SK-N-SH (cell line): Measurements from ENCODE around the gene HSD11B1L. TPM values are rescaled to one million over a fixed set of nuclear protein-coding genes. Genes with fewer than 3 reads are reported as not detected.

ENCODE experiments used
- CTCF ChIA-PET: fragments of 300-600, 350-600 bp; formaldehyde crosslinking; extraction: SDS; loops from one replicate; lab custom pipeline; 2021; lab: Yijun Ruan, JAX
- POLR2A ChIA-PET: fragments of 350-600 bp; sonication (Branson Sonifier 250); formaldehyde crosslinking; extraction: SDS; loops from one replicate; lab custom pipeline; 2020; ENCODE audit warnings: antibody characterized with exemption, inconsistent platforms; lab: Yijun Ruan, JAX
- DNase-seq: peaks from one replicate; pipeline ENCODE4 v3.0.0; 2012
- H2AFZ ChIP-seq: fragments of 200-600 bp; sonication (generic); 2 replicates; pipeline ENCODE4 v1.8.1; 2016; ENCODE audit warnings: antibody characterized with exemption, mild to moderate bottlenecking, low read depth
- H3F3A ChIP-seq: fragments of 200-600 bp; sonication (generic); replicated peaks from 2 replicates; pipeline ENCODE3; 2016; ENCODE audit warnings: antibody characterized with exemption, mild to moderate bottlenecking; ENCODE audit not compliant: insufficient read depth
- H3K27ac ChIP-seq, 2 experiments: fragments of 200-500 bp in 1 of 2; fragments of 200-600 bp in 1 of 2; sonication (Bioruptor generic) in 1 of 2; sonication (generic), shearing (Covaris generic) in 1 of 2; 2 replicates each; pipeline versions ENCODE4 v1.5.1 to v1.6.1; 2014 to 2016; ENCODE audit warnings: low read depth in 2 of 2, inconsistent platforms in 1 of 2, low read length in 1 of 2, mild to moderate bottlenecking in 1 of 2, mixed read lengths in 1 of 2
- H3K27me3 ChIP-seq: fragments of 200-600 bp; sonication (generic), shearing (Covaris generic); 2 replicates; pipeline ENCODE4 v1.6.1; 2016; ENCODE audit warnings: mixed run types; ENCODE audit not compliant: insufficient read depth
- H3K36me3 ChIP-seq, 2 experiments: fragments of 200-500 bp in 1 of 2; fragments of 200-600 bp in 1 of 2; sonication (Bioruptor generic) in 1 of 2; sonication (generic) in 1 of 2; replicated peaks in 1 of 2; 2 replicates each; pipeline versions ENCODE3 to v1.5.1; 2014 to 2016; ENCODE audit warnings: low read length in 1 of 2, mild to moderate bottlenecking in 1 of 2; ENCODE audit not compliant: insufficient read depth in 2 of 2, control insufficient read depth in 1 of 2
- H3K4me1 ChIP-seq, 2 experiments: fragments of 200-500 bp in 1 of 2; fragments of 200-600 bp in 1 of 2; sonication (Bioruptor generic) in 1 of 2; sonication (generic), shearing (Covaris generic) in 1 of 2; 2 replicates each; pipeline versions ENCODE4 v1.5.1 to v1.6.1; 2014 to 2016; ENCODE audit warnings: low read depth in 1 of 2, low read length in 1 of 2, mixed run types in 1 of 2; ENCODE audit not compliant: insufficient read depth in 2 of 2, control insufficient read depth in 1 of 2
- H3K4me2 ChIP-seq: fragments of 200-600 bp; sonication (generic), shearing (Covaris generic); 2 replicates; pipeline ENCODE4 v1.6.1; 2017; ENCODE audit warnings: mixed run types
- H3K4me3 ChIP-seq, 2 experiments: fragments of 200-500 bp in 1 of 2; fragments of 200-600 bp in 1 of 2; sonication (Bioruptor generic) in 1 of 2; sonication (generic), shearing (Covaris generic) in 1 of 2; 2 replicates each; pipeline versions ENCODE4 v1.5.1 to v1.8.1; 2014 to 2016; ENCODE audit warnings: low read depth in 2 of 2, inconsistent platforms in 1 of 2, low read length in 1 of 2, mild to moderate bottlenecking in 1 of 2, mixed read lengths in 1 of 2, moderate library complexity in 1 of 2
- H3K79me2 ChIP-seq: fragments of 200-600 bp; sonication (generic); 2 replicates; pipeline ENCODE4 v1.8.1; 2017; ENCODE audit warnings: mild to moderate bottlenecking; ENCODE audit not compliant: insufficient read depth
- H3K9ac ChIP-seq: fragments of 200-600 bp; sonication (generic); 2 replicates; pipeline ENCODE4 v1.6.1; 2017; ENCODE audit warnings: mixed run types
- H3K9me2 ChIP-seq: fragments of 200-600 bp; sonication (generic); 2 replicates; pipeline ENCODE4 v1.6.1; 2017; ENCODE audit warnings: mixed run types
- H3K9me3 ChIP-seq: fragments of 200-600 bp; sonication (generic); 2 replicates; pipeline ENCODE4 v1.6.1; 2017; ENCODE audit warnings: mixed run types, mild to moderate bottlenecking, moderate library complexity
- H4K20me1 ChIP-seq: fragments of 200-600 bp; sonication (generic); 2 replicates; pipeline ENCODE4 v1.6.1; 2017; ENCODE audit warnings: mild to moderate bottlenecking, mixed run types; ENCODE audit not compliant: insufficient read depth
- CHD2 ChIP-seq: fragments of 150-350 bp; IDR thresholded peaks from 2 replicates; pipeline ENCODE4 v1.6.1; 2018; ENCODE audit warnings: low read length; ENCODE audit not compliant: partially characterized antibody
- ELF1 ChIP-seq: IDR thresholded peaks from 2 replicates; pipeline ENCODE4 v1.4.0; 2012
- EP300 ChIP-seq, 2 experiments: IDR thresholded peaks; 2 replicates each; pipeline versions ENCODE4 v1.4.0 to v1.6.1; 2012; ENCODE audit warnings: borderline replicate concordance in 1 of 2, low read depth in 1 of 2, low read length in 1 of 2
- EZH2phosphoT487 ChIP-seq: fragments of 200-600 bp; sonication (generic); IDR thresholded peaks from 2 replicates; pipeline ENCODE4 v1.6.1; 2017; ENCODE audit warnings: low read depth, mixed run types, mild to moderate bottlenecking, antibody characterized with exemption, moderate library complexity, borderline replicate concordance
- FOSL2 ChIP-seq: IDR thresholded peaks from 2 replicates; pipeline ENCODE4 v1.4.0; 2012; ENCODE audit warnings: low read depth, mild to moderate bottlenecking, moderate library complexity, borderline replicate concordance
- FOXJ3 ChIP-seq: sonication (generic); formaldehyde crosslinking; IDR thresholded peaks from 2 replicates; pipeline ENCODE4 v1.5.1; 2020; ENCODE audit warnings: mild to moderate bottlenecking, missing genetic modification reagents
- FOXM1 ChIP-seq: IDR thresholded peaks from 2 replicates; pipeline ENCODE4 v1.4.0; 2012; ENCODE audit warnings: low read depth, mild to moderate bottlenecking
- GABPA ChIP-seq: IDR thresholded peaks from 2 replicates; pipeline ENCODE4 v1.4.0; 2012; ENCODE audit warnings: low read depth, mild to moderate bottlenecking
- GATA2 ChIP-seq: sonication (generic); formaldehyde crosslinking; IDR thresholded peaks from 2 replicates; pipeline ENCODE4 v1.5.0; 2020; ENCODE audit warnings: mild to moderate bottlenecking, missing genetic modification reagents
- MEF2A ChIP-seq: IDR thresholded peaks from 2 replicates; pipeline ENCODE4 v1.4.0; 2012; ENCODE audit warnings: low read depth, borderline replicate concordance
- MXI1 ChIP-seq: IDR thresholded peaks from 2 replicates; pipeline ENCODE4 v1.6.1; 2012; ENCODE audit warnings: mild to moderate bottlenecking, low read depth, low read length, improper control_type of control experiment
- NFIC ChIP-seq: IDR thresholded peaks from 2 replicates; pipeline ENCODE4 v1.4.0; 2012; ENCODE audit warnings: borderline replicate concordance
- NRF1 ChIP-seq: IDR thresholded peaks from 2 replicates; pipeline ENCODE4 v1.6.1; 2012; ENCODE audit warnings: low read depth, mild to moderate bottlenecking, low read length
- POLR2AphosphoS5 ChIP-seq: IDR thresholded peaks from 2 replicates; pipeline ENCODE4 v1.6.1; 2012; ENCODE audit warnings: low read depth, low read length
- RCOR1 ChIP-seq: fragments of 150-350 bp; IDR thresholded peaks from 2 replicates; pipeline ENCODE4 v1.6.1; 2017; ENCODE audit warnings: antibody characterized with exemption, low read length
- RFX5 ChIP-seq: IDR thresholded peaks from 2 replicates; pipeline ENCODE4 v1.6.1; 2012; ENCODE audit warnings: mild to moderate bottlenecking, improper control_type of control experiment, low read length
- RXRA ChIP-seq: IDR thresholded peaks from 2 replicates; pipeline ENCODE4 v1.4.0; 2012; ENCODE audit warnings: low read depth, mild to moderate bottlenecking, borderline replicate concordance
- SIN3A ChIP-seq: IDR thresholded peaks from 2 replicates; pipeline ENCODE4 v1.6.1; 2012; ENCODE audit warnings: low read depth, mild to moderate bottlenecking, low read length, moderate library complexity, borderline replicate concordance
- SMC3 ChIP-seq: IDR thresholded peaks from 2 replicates; pipeline ENCODE4 v1.6.1; 2012; ENCODE audit warnings: low read depth, low read length, improper control_type of control experiment
- TAF1 ChIP-seq: IDR thresholded peaks from 2 replicates; pipeline ENCODE4 v1.6.1; 2012; ENCODE audit warnings: low read depth, mild to moderate bottlenecking, low read length, moderate library complexity, borderline replicate concordance
- TCF12 ChIP-seq: IDR thresholded peaks from 2 replicates; pipeline ENCODE4 v1.4.0; 2012
- YY1 ChIP-seq: IDR thresholded peaks from 2 replicates; pipeline ENCODE4 v1.4.0; 2012; ENCODE audit warnings: low read depth, mild to moderate bottlenecking
- ZBTB33 ChIP-seq: IDR thresholded peaks from 2 replicates; pipeline ENCODE4 v1.4.0; 2012; ENCODE audit warnings: low read depth, borderline replicate concordance
- WGBS: methylation state at CpG from one replicate; pipeline ENCODE4 v1.1.6; 2017; ENCODE audit warnings: low lambda C conversion rate; 5-methylcytosine and 5-hydroxymethylcytosine counted together
- polyA plus RNA-seq, 3 experiments: library from polyadenylated mRNA; depleted of rRNA; stranded (reverse); fragments of >200 nt; gene quantifications; 2 replicates each; pipeline ENCODE4 v1.2.3, GENCODE V29; 2012
- TF ChIP-seq, protein P1 (sequence below): fragments of 150-350 bp; IDR thresholded peaks from 2 replicates; pipeline ENCODE4 v1.6.1; 2017; ENCODE audit warnings: antibody characterized with exemption, low read length, low read depth, borderline replicate concordance
- TF ChIP-seq, protein P2 (sequence below): fragments of 200-600 bp; sonication (generic); IDR thresholded peaks from 2 replicates; pipeline ENCODE4 v1.6.1; 2017; ENCODE audit warnings: antibody characterized with exemption, mild to moderate bottlenecking, moderate library complexity

HSD11B1L gene
- polyA plus RNA-seq (2012; rRNA removed): 52.0 and 53.3 TPM in 2 replicates
- 35.3 and 47.9 TPM in 2 replicates for polyA plus RNA-seq (2012; cell fraction: cytosol; rRNA removed)
- 43.7 and 46.7 TPM in 2 replicates for polyA plus RNA-seq (2012; cell fraction: nucleus; rRNA removed)

DNA sequence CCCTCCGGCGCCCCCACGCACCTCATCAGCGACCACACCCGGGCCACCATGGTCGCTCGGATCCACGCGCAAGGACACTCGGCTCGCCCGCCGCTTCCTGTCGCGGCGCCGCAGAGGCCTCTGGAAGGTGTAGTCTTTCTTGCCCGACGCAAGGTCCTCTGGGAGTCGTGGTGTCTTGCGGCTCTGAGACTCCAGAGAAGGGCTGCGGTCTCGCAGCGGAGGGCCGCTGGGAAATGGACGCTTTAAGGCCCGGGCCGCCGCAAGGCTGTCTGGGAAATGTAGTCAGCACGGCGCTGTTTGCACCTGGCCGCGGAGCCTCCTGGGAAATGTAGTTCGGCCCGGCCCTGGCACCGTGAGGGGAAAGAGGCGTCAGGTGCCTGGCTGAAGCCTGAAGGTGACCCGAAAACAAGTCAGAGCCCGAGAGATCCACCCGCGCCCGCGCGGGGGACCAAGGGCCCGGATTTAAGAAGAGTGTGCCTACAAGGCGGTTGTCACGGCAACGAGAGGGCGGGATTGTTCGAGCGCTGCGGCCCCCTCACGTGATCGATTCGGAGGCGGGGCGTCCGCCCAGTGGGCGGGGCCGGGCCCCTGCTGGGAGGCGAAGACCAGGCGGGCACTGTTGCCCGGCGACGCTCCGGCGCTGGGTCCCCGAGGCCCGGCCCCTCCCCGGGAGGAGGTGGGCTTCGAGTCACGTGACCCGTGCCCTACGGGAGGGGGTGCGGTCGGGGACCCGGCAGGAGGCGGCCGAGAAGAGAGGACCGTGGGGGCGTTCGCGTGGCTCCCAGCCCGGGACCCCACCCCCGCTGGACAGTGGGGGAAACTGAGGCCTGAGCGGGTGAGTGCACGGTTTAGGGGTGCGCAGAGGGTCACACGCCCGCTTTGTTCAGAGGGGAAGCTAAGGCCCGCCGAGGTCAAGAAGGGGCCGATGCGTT lies at the start of gene HSD11B1L, which contains the start of gene MICOS13:
HSD11B1L (plus strand) TSS at position 591 of the 932 bp plus-strand sequence. CDS start 3,806 bp downstream, outside the sequence.
MICOS13 (minus strand) TSS at position 80 of the 932 bp plus-strand sequence; CDS start at position 50, 30 bp downstream.
- peak; percentile 99 for DNase-seq
- peaks cover 4 to 21% of the 10 kb centered on the region in 2 experiments; a peak in 1 of 4 replicates for H3K4me1 ChIP-seq
- H3F3A ChIP-seq: peaks cover 2% of the 10 kb centered on the region
- peak within 1 kb of the TSS; percentile 86; the same call in 1 of the 2 replicates for H2AFZ ChIP-seq
- CTCF ChIA-PET: interaction anchor here (1.4 to 1.6 kb wide), 2 partner anchors 9 kb away, joined by 5 to 7 read pairs; partner anchors contain the start of gene RPL36
- no peaks in the 10 kb centered on the region for H3K9me3 ChIP-seq
- H3K4me2 ChIP-seq: peak within 1 kb of the TSS; percentile 98
- H3K27me3 ChIP-seq: no peaks in the 10 kb centered on the region
- WGBS: 8% methylated on average over 12 of the region's 94 CpGs
- no peaks in the 10 kb centered on the region for H4K20me1 ChIP-seq
- H3K36me3 ChIP-seq: no peaks in the 10 kb centered on the region
- peaks cover 17% of the 10 kb centered on the region for H3K79me2 ChIP-seq
- peak within 1 kb of the TSS; percentile 81 to 85 for H3K4me3 ChIP-seq
- POLR2A ChIA-PET: no interaction called here
- H3K27ac ChIP-seq: peak within 1 kb of the TSS; percentile 74 to 94; a peak in 3 of 4 replicates
- H3K9ac ChIP-seq: peak within 1 kb of the TSS; percentile 89
- H3K9me2 ChIP-seq: no peaks in the 10 kb centered on the region
- TF ChIP-seq FOXM1: no peak
- TF ChIP-seq, protein P1, sequence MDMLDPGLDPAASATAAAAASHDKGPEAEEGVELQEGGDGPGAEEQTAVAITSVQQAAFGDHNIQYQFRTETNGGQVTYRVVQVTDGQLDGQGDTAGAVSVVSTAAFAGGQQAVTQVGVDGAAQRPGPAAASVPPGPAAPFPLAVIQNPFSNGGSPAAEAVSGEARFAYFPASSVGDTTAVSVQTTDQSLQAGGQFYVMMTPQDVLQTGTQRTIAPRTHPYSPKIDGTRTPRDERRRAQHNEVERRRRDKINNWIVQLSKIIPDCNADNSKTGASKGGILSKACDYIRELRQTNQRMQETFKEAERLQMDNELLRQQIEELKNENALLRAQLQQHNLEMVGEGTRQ: peak; percentile 92
- TF ChIP-seq SMC3: no peak
- no peak for TF ChIP-seq RCOR1
- peak; percentile 16; the same call in 1 of the 2 replicates for TF ChIP-seq SIN3A
- peak; percentile 35; the same call in 1 of the 2 replicates for TF ChIP-seq TCF12
- peak; percentile 81 for TF ChIP-seq POLR2AphosphoS5
- TF ChIP-seq GATA2 (CRISPR knock-in tag): no peak
- TF ChIP-seq EP300 (IDR thresholded peaks at IDR 0.05; ENCODE audit: borderline replicate concordance in 1 of 2, low read depth in 1 of 2, low read length in 1 of 2): no peak
- peak; percentile 41; the same call in 1 of the 2 replicates for TF ChIP-seq NRF1
- TF ChIP-seq FOXJ3 (CRISPR knock-in tag): no peak
- no peak for TF ChIP-seq FOSL2
- TF ChIP-seq, protein P2, sequence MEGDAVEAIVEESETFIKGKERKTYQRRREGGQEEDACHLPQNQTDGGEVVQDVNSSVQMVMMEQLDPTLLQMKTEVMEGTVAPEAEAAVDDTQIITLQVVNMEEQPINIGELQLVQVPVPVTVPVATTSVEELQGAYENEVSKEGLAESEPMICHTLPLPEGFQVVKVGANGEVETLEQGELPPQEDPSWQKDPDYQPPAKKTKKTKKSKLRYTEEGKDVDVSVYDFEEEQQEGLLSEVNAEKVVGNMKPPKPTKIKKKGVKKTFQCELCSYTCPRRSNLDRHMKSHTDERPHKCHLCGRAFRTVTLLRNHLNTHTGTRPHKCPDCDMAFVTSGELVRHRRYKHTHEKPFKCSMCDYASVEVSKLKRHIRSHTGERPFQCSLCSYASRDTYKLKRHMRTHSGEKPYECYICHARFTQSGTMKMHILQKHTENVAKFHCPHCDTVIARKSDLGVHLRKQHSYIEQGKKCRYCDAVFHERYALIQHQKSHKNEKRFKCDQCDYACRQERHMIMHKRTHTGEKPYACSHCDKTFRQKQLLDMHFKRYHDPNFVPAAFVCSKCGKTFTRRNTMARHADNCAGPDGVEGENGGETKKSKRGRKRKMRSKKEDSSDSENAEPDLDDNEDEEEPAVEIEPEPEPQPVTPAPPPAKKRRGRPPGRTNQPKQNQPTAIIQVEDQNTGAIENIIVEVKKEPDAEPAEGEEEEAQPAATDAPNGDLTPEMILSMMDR: no peak
- peak; percentile 89 for TF ChIP-seq ELF1
- TF ChIP-seq YY1: peak; percentile 81
- peak; percentile 77; the same call in 1 of the 2 replicates for TF ChIP-seq TAF1
- no peak for TF ChIP-seq RXRA
- TF ChIP-seq CHD2: peak; percentile 90
- TF ChIP-seq EZH2phosphoT487: no peak
- TF ChIP-seq RFX5: no peak
- TF ChIP-seq MEF2A: no peak
- TF ChIP-seq NFIC: no peak
- peak; percentile 84 for TF ChIP-seq GABPA
- no peak; the same call in none of the 2 replicates for TF ChIP-seq ZBTB33
- peak; percentile 81; the same call in 1 of the 2 replicates for TF ChIP-seq MXI1
